ENCODE measurements around the gene FUT3. TPM values are rescaled to one million over a fixed set of nuclear protein-coding genes. Genes with fewer than 3 reads are reported as not detected.

FUT3 gene
- total RNA-seq, 1 experiment from 2014 or later: not detected

DNA sequence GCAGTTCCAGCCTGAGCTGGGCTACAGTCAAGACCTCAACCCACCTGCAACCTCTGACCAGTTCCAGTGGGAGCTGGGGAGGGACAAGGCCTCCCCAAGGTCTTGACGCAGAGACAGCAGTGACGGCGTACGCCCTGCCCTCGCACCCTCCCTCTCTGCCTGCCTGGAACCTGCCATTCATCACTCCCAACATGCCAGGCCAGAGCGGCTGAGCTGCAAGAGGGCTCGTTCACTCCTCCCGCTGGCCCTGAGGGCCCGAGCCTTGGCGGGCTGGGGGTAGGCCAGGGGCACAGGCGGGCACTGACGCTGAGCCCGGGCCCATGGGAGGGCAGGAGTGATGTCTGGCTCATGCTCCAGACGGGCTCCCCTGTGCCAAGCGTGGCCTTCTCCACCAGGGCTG is 44.2 kb upstream of the FUT3 start:
- TF ChIP-seq CTCF (conservative IDR thresholded peaks at IDR 0.05): no peak
- no peaks in the 10 kb centered on the region for H3K27me3 ChIP-seq (ENCODE audit: insufficient read depth, low read length)
- no peaks in the 10 kb centered on the region; the same call in 1 of the 2 replicates for H3K4me1 ChIP-seq (ENCODE audit: insufficient read depth, low read length)
- no peak overlapping the region for H2AK5ac ChIP-seq (ENCODE audit: insufficient read length, low read length)
- no peak overlapping the region for H2BK5ac ChIP-seq (ENCODE audit: insufficient read length, low read length)
- H2BK12ac ChIP-seq (ENCODE audit: insufficient read length, low read depth, low read length): no peak overlapping the region
- H4K91ac ChIP-seq (ENCODE audit: insufficient read length, low read depth, low read length): no peak overlapping the region
- no peak overlapping the region for H4K5ac ChIP-seq (ENCODE audit: insufficient read length, low read depth, low read length)
- no peak overlapping the region for H4K8ac ChIP-seq (replicated peaks; ENCODE audit: insufficient read length, low read depth, low read length)
- Mint-ChIP-seq H3K27ac (no peak overlapping the region), H3K36me3 (ENCODE audit: insufficient read depth in 1 of 3, low read depth in 3 of 3) (peaks cover 9 to 18% (median 12%) of the 10 kb centered on the region in 3 experiments; a peak in 6 of 7 replicates), H3K9me3 (no peaks in the 10 kb centered on the region), H3K4me1 (peaks cover 4 to 9% of the 10 kb centered on the region in 2 experiments), H3K4me3 (no peak overlapping the region), H3K27me3 (ENCODE audit: low read depth) (peaks cover 15% of the 10 kb centered on the region)
- H3K23me2 ChIP-seq (ENCODE audit: insufficient read length, low read depth, low read length, poor library complexity, severe bottlenecking): no peaks in the 10 kb centered on the region
- H3K56ac ChIP-seq (ENCODE audit: insufficient read length, low read depth, low read length): no peak overlapping the region
- H2AFZ ChIP-seq (ENCODE audit: low read length): no peak overlapping the region
- peaks cover 3% of the 10 kb centered on the region; the same call in 1 of the 2 replicates for H3K79me2 ChIP-seq (ENCODE audit: insufficient read depth, low read length)
- H3K23ac ChIP-seq (ENCODE audit: insufficient read length, low read depth, low read length): no peak overlapping the region
- no peak overlapping the region for H3K14ac ChIP-seq (ENCODE audit: insufficient read depth, low read length)
- no peak overlapping the region for H3K4ac ChIP-seq (ENCODE audit: low read depth, low read length)
- H4K20me1 ChIP-seq (ENCODE audit: control insufficient read depth, insufficient read depth, insufficient read length): no peaks in the 10 kb centered on the region
- H3K27ac ChIP-seq (ENCODE audit: insufficient read length, low read depth, low read length): no peak overlapping the region
- no peak overlapping the region for H3K9ac ChIP-seq (ENCODE audit: extremely low read depth, insufficient read length, low read length)
- H2BK15ac ChIP-seq (ENCODE audit: low read depth, low read length): no peak overlapping the region
- H3K18ac ChIP-seq (ENCODE audit: insufficient read length, low read depth, low read length): no peak overlapping the region
- no peak overlapping the region for H2BK20ac ChIP-seq (ENCODE audit: low read depth, low read length, poor library complexity, severe bottlenecking)
- no peak overlapping the region for H3T11ph ChIP-seq (ENCODE audit: low read length)
- no CpG with 5 or more reads among the region's 15 CpGs for WGBS (ENCODE audit: extremely low coverage, insufficient read length, low lambda C conversion rate)
- no peak for DNase-seq
- H3K79me1 ChIP-seq (ENCODE audit: insufficient read depth, low read depth, low read length, poor library complexity, severe bottlenecking): no peaks in the 10 kb centered on the region
- no peak overlapping the region for H3K4me2 ChIP-seq (ENCODE audit: insufficient read depth, insufficient read length, low read length)
- no peak overlapping the region for H2BK120ac ChIP-seq (ENCODE audit: low read depth, low read length, poor library complexity, severe bottlenecking)
- H3K9me3 ChIP-seq (ENCODE audit: control insufficient read depth, low read depth, low read length): no peaks in the 10 kb centered on the region

All from H9 (cell line).